ENCODE data around the gene EDN3.

Gene EDN3

DNA sequence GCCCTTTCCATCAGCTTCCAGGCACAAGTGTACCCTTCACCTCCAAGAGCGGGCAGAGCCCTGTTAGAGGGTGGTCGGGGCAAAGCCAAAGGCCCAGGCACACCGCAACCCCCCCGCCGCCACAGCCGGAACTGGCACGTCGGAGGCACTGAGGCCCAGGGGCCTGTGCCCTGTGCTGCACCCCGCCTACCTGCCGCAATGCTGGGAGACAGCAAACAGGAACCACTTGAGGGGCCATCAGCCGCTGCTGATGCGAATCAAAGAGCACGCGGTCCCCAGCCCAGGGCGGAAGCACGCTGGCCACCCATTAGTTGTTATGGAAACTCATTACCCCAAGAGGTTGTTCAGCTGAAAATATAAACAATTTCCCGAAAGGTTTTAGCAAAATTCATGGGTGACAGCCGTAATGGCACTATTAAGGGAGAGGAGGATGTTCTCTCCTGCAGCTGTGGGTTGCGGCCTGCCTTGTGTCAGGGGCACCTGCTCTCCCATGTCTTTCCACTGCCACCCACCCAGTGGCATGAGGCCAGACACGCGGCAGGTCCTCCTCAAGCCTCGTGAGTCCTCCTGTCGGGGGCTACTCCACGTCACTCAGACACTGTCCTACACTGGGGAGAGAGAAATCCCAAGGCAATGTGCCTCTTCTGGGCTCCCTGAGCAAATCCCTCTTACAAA lies 65.3 kb downstream of the EDN3 start:
- DNase-seq (ENCODE audit: low read depth), result no peak

DNA sequence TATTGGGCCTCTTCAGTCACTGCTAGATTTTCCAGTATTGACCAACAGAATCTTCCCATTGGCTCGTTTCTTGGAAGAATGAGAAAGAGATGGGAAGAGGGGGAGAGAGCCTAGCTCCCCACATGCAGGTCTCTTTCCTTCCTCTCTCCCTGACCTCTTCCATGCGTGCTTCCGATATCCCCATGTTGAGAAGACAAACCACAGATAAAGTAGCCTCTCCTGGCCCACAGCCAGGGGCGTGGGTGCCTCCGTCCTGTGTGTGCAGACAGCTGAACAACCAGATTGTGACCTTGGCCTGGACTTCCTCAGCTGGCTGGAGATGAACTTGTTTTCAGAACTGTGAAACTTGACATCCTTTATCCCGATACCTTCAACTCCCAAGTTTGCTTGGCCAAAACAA lies 71.0 kb downstream of the EDN3 start:
- DNase-seq (ENCODE audit: low read depth), result no peak

DNA sequence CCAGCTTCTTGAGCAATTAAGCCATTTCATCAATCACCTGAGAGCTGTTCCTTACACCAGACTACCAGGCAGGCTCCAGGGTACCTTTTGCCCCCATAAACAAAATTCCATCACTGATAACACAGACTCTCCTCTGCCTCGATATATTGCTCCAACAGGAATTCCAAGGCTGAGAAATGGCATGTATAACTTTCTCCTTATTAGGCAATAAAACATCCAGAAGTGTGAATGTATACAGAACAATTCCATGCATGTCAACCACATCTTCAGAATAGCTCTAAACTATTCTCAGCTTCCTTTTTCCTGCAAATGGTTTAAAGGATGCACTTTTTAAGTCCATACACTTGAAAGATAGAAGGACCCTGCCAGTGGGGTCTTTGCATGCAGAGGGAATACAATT lies 73.8 kb downstream of the EDN3 start:
- DNase-seq (ENCODE audit: low read depth), result no peak

- DNase-seq (ENCODE audit: low read depth), result no peak
Measured at GRCh38 chr20:59375541-59375940, 75.1 kb downstream of the EDN3 start.
